KBM-7 (cell line): Measurements from ENCODE around the gene PSMB5.
"Not testable (repeated sequence)": the region's sequence is repeated elsewhere in the genome, so short reads cannot be mapped to it uniquely, and the experiment has no call there.

Experiments
- DNase-seq: peaks from one replicate; pipeline ENCODE4 v3.0.0-alpha.2; 2015
- in situ Hi-C: fragments of 300-500 bp; cut with MboI; formaldehyde crosslinking; loops from 2 replicates; pipeline ENCODE4 v1.14.3; 2020; ENCODE audit warnings: low sequenced_read_pairs, low pct_unique_long_range_greater_than_20kb, mixed read lengths

Gene PSMB5

GRCh38 chr14:23021889-23022442, 12.7 kb downstream of the PSMB5 start:
- DNase-seq: no peak
- in situ Hi-C loops: no loop called here

- in situ Hi-C loops: no loop called here
- no peak for DNase-seq
Observed at GRCh38 chr14:23021434-23021833, 13.3 kb downstream of the PSMB5 start.

DNA sequence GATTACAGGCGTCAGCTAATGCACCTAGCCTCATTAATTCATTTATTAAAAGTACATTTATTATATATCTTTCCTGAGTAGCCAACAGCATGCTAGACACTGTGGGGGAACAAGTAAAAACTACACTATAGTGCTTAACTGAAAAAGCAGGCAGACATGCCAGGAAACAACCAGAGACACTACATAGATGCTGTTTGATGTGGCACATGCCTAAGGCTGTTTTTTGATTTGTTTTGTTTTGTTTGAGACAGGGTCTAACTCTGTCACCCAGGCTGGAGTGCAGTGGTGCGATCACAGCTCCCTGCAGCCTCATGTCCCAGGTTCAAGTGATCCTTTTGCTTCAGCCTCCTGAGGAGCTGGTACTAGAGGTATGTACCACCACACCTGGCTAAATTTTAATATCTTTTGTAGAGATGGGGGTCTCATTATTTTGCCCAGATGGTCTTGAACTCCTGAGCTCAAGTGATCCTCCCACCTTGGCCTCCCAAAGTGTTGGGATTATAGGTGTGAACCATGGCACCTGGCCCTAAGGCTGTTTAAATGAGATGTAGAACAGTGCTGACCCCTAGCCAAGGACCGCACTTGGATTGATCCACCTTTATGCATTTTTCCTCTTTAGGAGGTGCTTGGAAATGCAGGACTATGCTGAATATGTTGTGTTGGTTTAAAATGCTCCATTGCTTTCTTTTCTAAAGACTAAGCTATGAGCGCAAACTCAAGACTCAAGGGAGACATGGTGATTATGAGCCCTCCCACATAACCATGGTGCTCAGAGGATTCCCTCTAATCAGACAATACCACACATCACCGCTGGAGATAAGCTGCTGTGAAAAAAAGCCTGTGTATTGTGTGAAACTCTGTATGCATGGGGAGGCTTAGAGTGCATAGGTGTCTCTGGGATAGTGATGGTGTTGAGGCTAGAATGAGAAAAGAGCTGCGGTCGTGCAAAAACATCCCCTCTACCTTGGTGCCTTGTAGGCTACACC, 14.3 kb downstream of the PSMB5 start:
- in situ Hi-C loops: no loop called here
- no peak for DNase-seq

GRCh38 chr14:23018107-23018506, 16.6 kb downstream of the PSMB5 start:
- no peak for DNase-seq
- in situ Hi-C loops: no loop called here

DNA sequence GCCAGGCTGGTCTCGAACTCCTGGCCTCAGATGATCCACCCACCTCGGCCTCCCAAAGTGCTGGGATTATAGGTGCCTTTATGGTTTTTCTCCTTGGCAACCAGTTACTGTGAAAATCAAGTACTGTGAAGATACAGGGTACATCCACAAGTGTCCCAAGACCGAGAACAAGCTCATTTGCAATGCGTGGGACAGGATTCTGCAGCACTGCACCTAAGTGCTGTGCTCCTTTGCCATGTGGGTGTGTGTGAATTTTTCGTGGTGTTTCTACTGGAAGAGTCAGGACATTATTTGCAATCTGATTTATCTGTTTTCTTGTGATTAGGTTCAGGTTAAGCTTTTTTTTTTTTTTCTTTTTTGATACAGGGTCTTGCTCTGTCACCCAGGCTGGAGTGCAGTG, 17.6 kb downstream of the PSMB5 start:
- in situ Hi-C loops: no loop called here

GRCh38 chr14:23015618-23016017, 19.1 kb downstream of the PSMB5 start:
- DNase-seq: no peak
- in situ Hi-C loops: no loop called here

More for the DNA sequence above, 17.6 kb downstream of the PSMB5 start:
- DNase-seq: no peak

DNA sequence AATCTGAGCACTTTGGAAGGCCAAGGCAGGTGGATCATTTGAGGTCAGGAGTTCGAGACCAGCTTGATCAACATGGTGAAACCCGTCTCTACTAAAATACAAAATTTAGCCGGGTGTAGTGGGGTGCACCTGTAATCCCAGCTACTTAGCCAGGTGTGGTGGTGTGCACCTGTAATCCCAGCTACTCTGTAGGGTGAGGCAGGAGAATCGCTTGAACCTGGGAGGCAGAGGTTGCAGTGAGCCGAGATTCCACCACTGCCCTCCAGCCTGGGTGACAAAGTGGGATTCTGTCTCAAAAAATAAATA, 21.0 kb downstream of the PSMB5 start:
- in situ Hi-C loops, DNase-seq: not testable (repeated sequence)

- in situ Hi-C loops: no loop called here
Observed at GRCh38 chr14:23013054-23013748, 21.5 kb downstream of the PSMB5 start.

GRCh38 chr14:23009939-23010726, 24.6 kb downstream of the PSMB5 start, which contains the start of gene C14orf93:
Gene C14orf93 (minus strand): TSS chr14:23010143. CDS start chr14:22999023, 11,120 bp downstream.
- in situ Hi-C loops: no loop called here
- peak; percentile 83 for DNase-seq

More at GRCh38 chr14:23013054-23013748, 21.5 kb downstream of the PSMB5 start:
- DNase-seq: no peak

- in situ Hi-C loops: no loop called here
Observed at GRCh38 chr14:23009483-23009938, 25.2 kb downstream of the PSMB5 start.

DNA sequence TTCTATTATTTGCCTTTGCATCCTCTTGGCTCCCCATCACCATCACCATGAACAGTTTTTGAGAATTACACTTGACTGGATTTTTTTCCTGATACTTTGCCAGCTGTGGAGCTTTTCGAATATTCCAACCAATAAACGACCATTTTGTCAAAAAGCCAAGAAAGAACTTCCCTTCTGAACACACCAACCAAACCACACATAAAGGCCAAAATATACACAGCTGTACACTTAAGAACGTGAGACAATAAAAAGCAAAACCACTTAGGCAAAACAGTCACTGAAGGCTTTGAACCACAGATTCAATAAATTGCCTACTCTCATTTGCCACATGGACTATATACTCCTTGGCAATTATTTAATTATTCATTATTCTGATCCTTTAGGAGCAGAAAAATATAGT, 25.9 kb downstream of the PSMB5 start:
- DNase-seq: peak; percentile 78
- in situ Hi-C loops: no loop called here

More at GRCh38 chr14:23009483-23009938, 25.2 kb downstream of the PSMB5 start:
- DNase-seq: no peak

GRCh38 chr14:23006544-23007419, 27.9 kb downstream of the PSMB5 start:
- DNase-seq: peak; percentile 99
- in situ Hi-C loops: no loop called here

- in situ Hi-C loops: no loop called here
- peak; percentile 29 for DNase-seq
Observed at GRCh38 chr14:23006188-23006534, 28.5 kb downstream of the PSMB5 start.

GRCh38 chr14:23005451-23006187, 29.1 kb downstream of the PSMB5 start:
- in situ Hi-C loops: no loop called here

DNA sequence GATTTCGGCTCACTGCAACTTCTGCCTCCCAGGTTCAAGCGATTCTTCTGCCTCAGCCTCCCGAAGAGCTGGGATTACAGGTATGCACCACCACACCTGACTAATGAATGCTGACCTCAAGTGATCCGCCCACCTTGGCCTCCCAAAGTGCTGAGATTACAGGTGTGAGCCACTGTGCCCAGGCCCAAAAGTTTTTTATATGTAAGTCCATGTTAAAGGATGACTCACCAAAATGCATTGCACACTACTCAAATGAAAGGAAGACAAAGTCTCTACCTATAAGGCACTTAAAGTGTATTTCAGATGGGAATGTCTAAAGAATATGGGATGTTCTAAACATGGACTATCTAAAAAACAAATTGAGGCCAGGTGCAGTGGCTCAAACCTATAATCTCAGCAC, 30.4 kb downstream of the PSMB5 start:
- DNase-seq, in situ Hi-C loops: not testable (repeated sequence)

More at GRCh38 chr14:23005451-23006187, 29.1 kb downstream of the PSMB5 start:
- DNase-seq: no peak

- DNase-seq: no peak
- in situ Hi-C loops: no loop called here
Observed at GRCh38 chr14:23002592-23002991, 32.1 kb downstream of the PSMB5 start.

GRCh38 chr14:23000860-23001259, 33.8 kb downstream of the PSMB5 start:
- in situ Hi-C loops: no loop called here
- no peak for DNase-seq
